MM.1S (cell line): ENCODE results near the gene CAMK4.

ENCODE experiments used
- CTCF ChIP-seq: fragments of 300-600 bp; sonication (generic); IDR thresholded peaks from 2 replicates; pipeline ENCODE4 v1.5.1; 2016; ENCODE audit warnings: antibody characterized with exemption, low read length, mixed read lengths
- EZH2 ChIP-seq: fragments of 300-600 bp; sonication (generic); optimal IDR thresholded peaks from 2 replicates; pipeline ENCODE3; 2017; ENCODE audit warnings: low read depth, mild to moderate bottlenecking, antibody characterized with exemption, low read length, mixed read lengths
- EZH2phosphoT487 ChIP-seq: fragments of 300-600 bp; sonication (generic); IDR thresholded peaks from 2 replicates; pipeline ENCODE4 v1.6.1; 2018; ENCODE audit warnings: antibody characterized with exemption, low read length

- TF ChIP-seq CTCF: no peak
- no peak for TF ChIP-seq EZH2
- TF ChIP-seq EZH2phosphoT487: no peak
These were observed 187.1 kb downstream of the CAMK4 start for GRCh38 chr5:111411301-111411700.
